ENCODE data around the gene RHOC.
A peak's percentile ranks its signal among the peaks of the same experiment; 100 is the strongest.

RHOC gene

GRCh38 chr1:112686835-112687234 lies 20.1 kb downstream of the RHOC start:
- no peak for DNase-seq (ENCODE audit: low read depth in 3 of 3, low spot score in 1 of 3)

GRCh38 chr1:112686417-112686816 lies 20.5 kb downstream of the RHOC start:
- DNase-seq (ENCODE audit: low read depth in 3 of 3, low spot score in 1 of 3), result no peak

GRCh38 chr1:112685913-112686312 lies 21.0 kb downstream of the RHOC start:
- DNase-seq (ENCODE audit: low read depth in 3 of 3, low spot score in 1 of 3), result no peak

- DNase-seq (ENCODE audit: low read depth in 3 of 3, low spot score in 1 of 3), result no peak
Measured at GRCh38 chr1:112678605-112679004, 28.3 kb downstream of the RHOC start.

- DNase-seq (ENCODE audit: low read depth in 3 of 3, low spot score in 1 of 3), result no peak
Measured at GRCh38 chr1:112677501-112677900, 29.4 kb downstream of the RHOC start.

- DNase-seq (ENCODE audit: low read depth in 3 of 3, low spot score in 1 of 3), result no peak
Measured at GRCh38 chr1:112676543-112676942, 30.4 kb downstream of the RHOC start.

GRCh38 chr1:112675728-112676381 lies 31.1 kb downstream of the RHOC start:
- DNase-seq (ENCODE audit: low read depth in 3 of 3, low spot score in 1 of 3), result no peak

GRCh38 chr1:112674986-112675727 lies 31.8 kb downstream of the RHOC start:
- DNase-seq (ENCODE audit: low read depth in 3 of 3, low spot score in 1 of 3), result peak in 1 of 3 donors; percentile 28

- peak in 2 of 3 donors; percentile 16 to 20 for DNase-seq (ENCODE audit: low read depth in 3 of 3, low spot score in 1 of 3)
Measured at GRCh38 chr1:112674440-112674985, 32.4 kb downstream of the RHOC start, which contains the start of gene MOV10. Gene MOV10 (plus strand): TSS chr1:112674659. CDS start chr1:112674913, 254 bp downstream.

GRCh38 chr1:112673592-112674439 lies 33.1 kb downstream of the RHOC start:
- DNase-seq (ENCODE audit: low read depth in 3 of 3, low spot score in 1 of 3), result no peak

- DNase-seq (ENCODE audit: low read depth in 3 of 3, low spot score in 1 of 3), result no peak
Measured at GRCh38 chr1:112672842-112673241, 34.1 kb downstream of the RHOC start.

GRCh38 chr1:112672009-112672408 lies 34.9 kb downstream of the RHOC start:
- no peak for DNase-seq (ENCODE audit: low read depth in 3 of 3, low spot score in 1 of 3)

GRCh38 chr1:112666946-112667345 lies 40.0 kb downstream of the RHOC start:
- DNase-seq (ENCODE audit: low read depth in 3 of 3, low spot score in 1 of 3), result no peak

- no peak for DNase-seq (ENCODE audit: low read depth in 3 of 3, low spot score in 1 of 3)
Measured at GRCh38 chr1:112665857-112666256, 41.1 kb downstream of the RHOC start.

- no peak for DNase-seq (ENCODE audit: low read depth in 3 of 3, low spot score in 1 of 3)
Measured at GRCh38 chr1:112651205-112651604, 55.7 kb downstream of the RHOC start.

Measured in stimulated activated CD4-positive, alpha-beta T cell treated with anti-CD3 and anti-CD28 coated beads, TNF-alpha, amount 100 ng/mL, for 1 hour (primary cell).